PC-9 (cell line): ENCODE results near the gene PHACTR4. TPM values are rescaled to one million over a fixed set of nuclear protein-coding genes. Genes with fewer than 3 reads are reported as not detected.
"Not testable (repeated sequence)": the region's sequence is repeated elsewhere in the genome, so short reads cannot be mapped to it uniquely, and the experiment has no call there.

Experiments
- BruUV-seq: library from RNA; stranded (reverse); fragments of 400-500 nt; replicated peaks from 2 replicates; lab custom pipeline; 2021; lab: Mats Ljungman, UMichigan
- CTCF ChIA-PET: fragments of 300-600 bp; sonication (Branson Sonifier 250); formaldehyde crosslinking; loops from one replicate; lab custom pipeline; 2022; ENCODE audit warnings: antibody characterized with exemption; lab: Charles Lee
- POLR2A ChIA-PET: fragments of 300-600 bp; sonication (Branson Sonifier 250); formaldehyde crosslinking; loops from one replicate; lab custom pipeline; 2022; ENCODE audit warnings: antibody characterized with exemption; ENCODE audit not compliant: unreplicated experiment; lab: Charles Lee
- DNase-seq, 2 experiments: peaks; one replicate each; pipeline versions ENCODE4 v3.0.0 to v3.0.0-alpha.2; 2015 to 2022; ENCODE audit warnings: mixed read lengths in 1 of 2
- H2AFZ ChIP-seq: fragments of 200-600 bp; sonication (generic); 2 replicates; pipeline ENCODE4 v1.8.1; 2017; ENCODE audit warnings: antibody characterized with exemption
- H3F3A ChIP-seq: fragments of 200-600 bp; sonication (generic); 2 replicates; pipeline ENCODE4 v1.8.1; 2017; ENCODE audit warnings: antibody characterized with exemption, mild to moderate bottlenecking, low read depth; ENCODE audit not compliant: insufficient read depth
- H3K27ac ChIP-seq: fragments of 200-600 bp; sonication (generic); 2 replicates; pipeline ENCODE4 v1.6.1; 2016; ENCODE audit warnings: mixed run types
- H3K27me3 ChIP-seq: fragments of 200-600 bp; sonication (generic); 2 replicates; pipeline ENCODE4 v1.6.1; 2016; ENCODE audit warnings: low read depth, mixed run types; ENCODE audit not compliant: insufficient read depth
- H3K36me3 ChIP-seq: fragments of 200-600 bp; sonication (generic); 2 replicates; pipeline ENCODE4 v1.6.1; 2016; ENCODE audit warnings: low read depth, mixed run types
- H3K4me1 ChIP-seq: fragments of 200-600 bp; sonication (generic); replicated peaks from 2 replicates; pipeline ENCODE4 v1.6.1; 2016; ENCODE audit warnings: mixed run types; ENCODE audit not compliant: insufficient read depth
- H3K4me2 ChIP-seq: fragments of 200-600 bp; sonication (generic); 2 replicates; pipeline ENCODE4 v1.6.1; 2017; ENCODE audit warnings: mixed run types
- H3K4me3 ChIP-seq: fragments of 200-600 bp; sonication (generic); 2 replicates; pipeline ENCODE4 v1.6.1; 2016; ENCODE audit warnings: mixed run types
- H3K79me2 ChIP-seq: fragments of 200-600 bp; sonication (generic); 2 replicates; pipeline ENCODE4 v1.6.1; 2017; ENCODE audit warnings: low read depth, mixed run types
- H3K9me2 ChIP-seq: fragments of 200-600 bp; sonication (generic); 2 replicates; pipeline ENCODE4 v1.8.1; 2017; ENCODE audit warnings: mild to moderate bottlenecking; ENCODE audit not compliant: insufficient read depth
- H3K9me3 ChIP-seq: fragments of 200-600 bp; sonication (generic); 2 replicates; pipeline ENCODE4 v1.8.1; 2016; ENCODE audit warnings: low read depth; ENCODE audit not compliant: insufficient read depth
- H4K20me1 ChIP-seq: fragments of 200-600 bp; sonication (generic); 2 replicates; pipeline ENCODE4 v1.8.1; 2017; ENCODE audit not compliant: insufficient read depth
- CTCF ChIP-seq: fragments of 200-600 bp; sonication (generic); conservative IDR thresholded peaks from 2 replicates; pipeline ENCODE4 v1.6.1; 2017; ENCODE audit warnings: mixed run types, antibody characterized with exemption, mild to moderate bottlenecking, moderate library complexity
- EZH2 ChIP-seq: fragments of 200-600 bp; sonication (generic); IDR thresholded peaks from 2 replicates; pipeline ENCODE4 v1.8.0; 2017; ENCODE audit warnings: antibody characterized with exemption, low read depth
- intact Hi-C: fragments of 100-400 bp; cut with micrococcal nuclease; formaldehyde crosslinking; loops from one replicate; pipeline ENCODE4 v1.10.0; 2022; ENCODE audit not compliant: unreplicated experiment
- total RNA-seq: library from RNA; stranded (reverse); gene quantifications from 2 replicates; pipeline ENCODE4 v1.2.3, GENCODE V29; 2021

Gene PHACTR4
- total RNA-seq, 1 experiment from 2014 or later = 45.1 TPM

- DNase-seq = peak in 1 of 2 experiments; percentile 82
- H3K9me2 ChIP-seq = no peaks in the 10 kb centered on the region
- no peaks in the 10 kb centered on the region for H3K9me3 ChIP-seq
- H3K4me3 ChIP-seq = no peak overlapping the region
- CTCF ChIA-PET = interaction anchor here (0.6 to 1.1 kb wide), 3 partner anchors 11 to 279 kb away, joined by 3 to 6 read pairs (median 3); no protein-coding TSS in a partner anchor
- no peak overlapping the region for H2AFZ ChIP-seq
- POLR2A ChIA-PET = interaction anchor here (0.6 kb wide), 2 partner anchors 73 to 97 kb away, joined by 3 to 10 read pairs; no protein-coding TSS in a partner anchor
- TF ChIP-seq EZH2 = no peak
- no peak for TF ChIP-seq CTCF
- no TSS peak for BruUV-seq
- H3K27ac ChIP-seq = peak overlapping the region; percentile 38
- H3K4me2 ChIP-seq = no peak overlapping the region
- no peaks in the 10 kb centered on the region for H3K79me2 ChIP-seq
- no peaks in the 10 kb centered on the region for H4K20me1 ChIP-seq
- peaks cover 17% of the 10 kb centered on the region; the same call in 1 of the 2 replicates for H3F3A ChIP-seq
- no peaks in the 10 kb centered on the region for H3K27me3 ChIP-seq
- intact Hi-C loops = no loop called here
- no peaks in the 10 kb centered on the region for H3K36me3 ChIP-seq
- H3K4me1 ChIP-seq = peaks cover 7% of the 10 kb centered on the region; the same call in 1 of the 2 replicates
These were observed 26.1 kb upstream of the PHACTR4 start for GRCh38 chr1:28343405-28343804.

GRCh38 chr1:28353248-28353810 lies 16.2 kb upstream of the PHACTR4 start:
- not testable (repeated sequence) for H3K9me3 ChIP-seq, H3K36me3 ChIP-seq, H4K20me1 ChIP-seq, H3K27me3 ChIP-seq, H3K9me2 ChIP-seq, H3K79me2 ChIP-seq, H3K4me3 ChIP-seq, BruUV-seq, H2AFZ ChIP-seq
- Histone ChIP-seq H3F3A (peaks cover 23% of the 10 kb centered on the region), H3K27ac (peak overlapping the region; percentile 90), H3K4me2 (peak overlapping the region; percentile 57), H3K4me1 (peaks cover 40% of the 10 kb centered on the region)
- POLR2A ChIA-PET = interaction anchor here (0.6 to 1.0 kb wide), 5 partner anchors 11 to 521 kb away, joined by 3 to 7 read pairs (median 3); no protein-coding TSS in a partner anchor
- CTCF ChIA-PET = interaction anchor here (0.6 to 1.7 kb wide), 2 partner anchors 105 to 283 kb away, joined by 4 to 6 read pairs; no protein-coding TSS in a partner anchor
- peak in 1 of 2 experiments; percentile 39 for DNase-seq
- intact Hi-C loops = loop anchor here (10.0 kb wide), 1 partner anchor 521 kb away; no protein-coding TSS in a partner anchor

DNA sequence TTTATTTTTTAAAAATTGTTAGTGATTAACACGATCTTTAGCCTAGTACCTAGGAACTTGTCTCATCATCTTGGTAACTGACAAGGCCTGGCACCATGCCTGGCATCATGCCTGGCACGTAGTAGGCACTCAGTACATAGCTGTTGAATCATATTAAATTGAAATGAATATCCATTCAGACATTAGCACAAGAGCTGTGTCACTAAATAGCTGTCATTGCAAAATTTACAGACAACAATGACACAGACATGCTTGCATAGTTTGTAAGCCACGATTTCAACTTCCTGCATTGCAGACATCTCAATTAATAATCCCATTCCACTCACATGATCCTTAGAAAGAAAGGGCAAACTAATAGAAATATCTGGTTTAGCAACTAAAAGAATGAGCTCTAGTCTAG lies 15.4 kb upstream of the PHACTR4 start:
- no peaks in the 10 kb centered on the region for H3K36me3 ChIP-seq
- peak in 1 of 2 experiments; percentile 92 for DNase-seq
- H3K4me1 ChIP-seq = peaks cover 40% of the 10 kb centered on the region
- no TSS peak for BruUV-seq
- H3F3A ChIP-seq = peaks cover 23% of the 10 kb centered on the region
- H3K27ac ChIP-seq = peak overlapping the region; percentile 90
- no peaks in the 10 kb centered on the region for H3K27me3 ChIP-seq
- H3K79me2 ChIP-seq = no peaks in the 10 kb centered on the region
- TF ChIP-seq EZH2 (no peak), CTCF (no peak)
- H3K9me2 ChIP-seq = no peaks in the 10 kb centered on the region
- no peak overlapping the region for H3K4me3 ChIP-seq
- ChIA-PET POLR2A (interaction anchor here (0.6 to 1.2 kb wide), 6 partner anchors 10 to 155 kb away, joined by 3 to 4 read pairs (median 3); partner anchors contain the start of gene MED18), CTCF (interaction anchor here (0.6 to 1.7 kb wide), 3 partner anchors 11 to 111 kb away, joined by 4 to 6 read pairs (median 6); no protein-coding TSS in a partner anchor)
- peak overlapping the region; percentile 57 for H3K4me2 ChIP-seq
- H4K20me1 ChIP-seq = no peaks in the 10 kb centered on the region
- H2AFZ ChIP-seq = peak overlapping the region; percentile 69; the same call in 1 of the 2 replicates
- intact Hi-C loops = loop anchor here (10.0 kb wide), 1 partner anchor 521 kb away; no protein-coding TSS in a partner anchor
- no peaks in the 10 kb centered on the region for H3K9me3 ChIP-seq
